ENCODE measurements around the gene PRDM16. TPM values are rescaled to one million over a fixed set of nuclear protein-coding genes. Genes with fewer than 3 reads are reported as not detected.
A peak's percentile ranks its signal among the peaks of the same experiment; 100 is the strongest.

The PRDM16 gene
- total RNA-seq, 1 donor from 2014 or later, result 5.6 TPM

DNA sequence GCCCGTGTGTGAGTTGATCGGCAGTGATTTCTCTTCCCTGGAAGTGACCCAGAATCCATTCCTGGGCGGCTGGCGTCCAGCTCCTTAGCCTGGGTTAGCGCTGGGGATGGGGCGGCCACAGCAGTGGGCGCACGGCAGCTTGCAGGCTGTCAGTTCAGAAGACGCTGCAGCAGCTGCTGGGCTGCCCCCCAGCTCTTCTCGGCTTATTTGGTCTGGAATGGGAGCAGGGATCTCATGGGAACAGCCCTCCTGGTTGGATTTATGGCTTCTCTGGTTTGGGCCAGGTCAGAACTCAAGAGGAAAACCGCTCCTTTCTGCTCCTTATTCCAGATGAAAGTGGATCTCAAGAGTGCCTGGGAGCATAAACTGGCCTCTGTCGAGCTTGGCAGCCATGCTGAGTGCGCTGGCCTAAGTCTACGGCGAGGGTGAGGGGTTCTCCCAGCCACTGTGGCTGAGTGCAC, 148.2 kb downstream of the PRDM16 start:
- no peak for TF ChIP-seq CTCF (IDR thresholded peaks at IDR 0.05; ENCODE audit: insufficient read depth, low read length, poor library complexity, severe bottlenecking)
- Histone ChIP-seq H3K27me3 (ENCODE audit: control insufficient read depth, insufficient read depth, low read length) (peaks cover 51% of the 10 kb centered on the region), H3K36me3 (ENCODE audit: control insufficient read depth, insufficient read depth, low read length) (no peaks in the 10 kb centered on the region), H3K4me3 (ENCODE audit: low read depth, low read length) (no peak overlapping the region)
- no peak for DNase-seq (ENCODE audit: low read depth)

- H3K36me3 ChIP-seq (ENCODE audit: control insufficient read depth, insufficient read depth, low read length), result no peaks in the 10 kb centered on the region
- DNase-seq (ENCODE audit: low read depth), result no peak
- H3K27me3 ChIP-seq (ENCODE audit: control insufficient read depth, insufficient read depth, low read length), result peaks cover 54% of the 10 kb centered on the region
- H3K4me3 ChIP-seq (ENCODE audit: low read depth, low read length), result no peak overlapping the region
- TF ChIP-seq CTCF (IDR thresholded peaks at IDR 0.05; ENCODE audit: insufficient read depth, low read length, poor library complexity, severe bottlenecking), result no peak
Observed at GRCh38 chr1:3217979-3218679, 149.1 kb downstream of the PRDM16 start.

DNA sequence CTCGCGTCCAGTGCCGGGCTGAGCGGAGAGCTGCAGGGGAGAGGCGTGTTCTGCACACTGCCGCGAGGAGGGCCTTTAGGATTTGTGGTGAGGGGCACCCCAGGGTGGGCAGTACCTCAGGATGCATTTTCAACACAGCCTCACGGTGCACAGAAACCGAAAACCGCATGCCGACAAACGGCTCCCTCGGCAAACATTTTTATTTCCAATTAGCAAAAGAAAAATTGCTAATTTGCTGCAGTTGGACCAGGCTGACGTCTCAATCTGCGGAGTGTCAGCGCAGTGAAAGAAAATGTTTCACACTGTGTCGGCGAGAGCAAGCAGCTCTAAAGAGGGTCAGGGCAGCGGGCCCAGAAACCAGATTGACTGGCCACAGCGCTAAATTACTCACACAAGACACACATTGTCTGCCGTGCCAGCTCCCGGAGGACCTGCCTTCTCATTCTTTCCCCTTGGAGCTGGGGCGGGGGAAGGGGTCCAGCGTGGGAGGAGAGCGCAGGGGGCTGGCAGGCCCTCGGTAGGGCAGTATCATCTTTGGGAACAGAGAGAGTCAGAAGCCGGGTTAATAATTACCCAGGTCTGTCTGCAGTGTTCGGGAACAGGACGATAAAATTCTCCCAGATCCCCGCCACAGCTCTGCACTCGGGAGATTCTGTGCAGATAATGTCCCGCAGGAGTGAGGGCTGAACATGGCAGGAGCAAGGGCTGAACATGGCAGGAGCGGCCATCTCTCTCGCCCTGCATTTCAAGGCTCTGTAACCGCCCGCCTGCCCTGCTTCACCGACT, 150.2 kb downstream of the PRDM16 start:
- Histone ChIP-seq H3K27me3 (ENCODE audit: control insufficient read depth, insufficient read depth, low read length) (peaks cover 50% of the 10 kb centered on the region), H3K36me3 (ENCODE audit: control insufficient read depth, insufficient read depth, low read length) (no peaks in the 10 kb centered on the region), H3K4me3 (ENCODE audit: low read depth, low read length) (no peak overlapping the region)
- no peak for TF ChIP-seq CTCF (IDR thresholded peaks at IDR 0.05; ENCODE audit: insufficient read depth, low read length, poor library complexity, severe bottlenecking)
- DNase-seq (ENCODE audit: low read depth), result peak; percentile 28

GRCh38 chr1:3219791-3220467, 150.9 kb downstream of the PRDM16 start:
- no peak for TF ChIP-seq CTCF (IDR thresholded peaks at IDR 0.05; ENCODE audit: insufficient read depth, low read length, poor library complexity, severe bottlenecking)
- Histone ChIP-seq H3K4me3 (ENCODE audit: low read depth, low read length) (no peak overlapping the region), H3K36me3 (ENCODE audit: control insufficient read depth, insufficient read depth, low read length) (no peaks in the 10 kb centered on the region), H3K27me3 (ENCODE audit: control insufficient read depth, insufficient read depth, low read length) (peaks cover 46% of the 10 kb centered on the region)
- no peak for DNase-seq (ENCODE audit: low read depth)

DNA sequence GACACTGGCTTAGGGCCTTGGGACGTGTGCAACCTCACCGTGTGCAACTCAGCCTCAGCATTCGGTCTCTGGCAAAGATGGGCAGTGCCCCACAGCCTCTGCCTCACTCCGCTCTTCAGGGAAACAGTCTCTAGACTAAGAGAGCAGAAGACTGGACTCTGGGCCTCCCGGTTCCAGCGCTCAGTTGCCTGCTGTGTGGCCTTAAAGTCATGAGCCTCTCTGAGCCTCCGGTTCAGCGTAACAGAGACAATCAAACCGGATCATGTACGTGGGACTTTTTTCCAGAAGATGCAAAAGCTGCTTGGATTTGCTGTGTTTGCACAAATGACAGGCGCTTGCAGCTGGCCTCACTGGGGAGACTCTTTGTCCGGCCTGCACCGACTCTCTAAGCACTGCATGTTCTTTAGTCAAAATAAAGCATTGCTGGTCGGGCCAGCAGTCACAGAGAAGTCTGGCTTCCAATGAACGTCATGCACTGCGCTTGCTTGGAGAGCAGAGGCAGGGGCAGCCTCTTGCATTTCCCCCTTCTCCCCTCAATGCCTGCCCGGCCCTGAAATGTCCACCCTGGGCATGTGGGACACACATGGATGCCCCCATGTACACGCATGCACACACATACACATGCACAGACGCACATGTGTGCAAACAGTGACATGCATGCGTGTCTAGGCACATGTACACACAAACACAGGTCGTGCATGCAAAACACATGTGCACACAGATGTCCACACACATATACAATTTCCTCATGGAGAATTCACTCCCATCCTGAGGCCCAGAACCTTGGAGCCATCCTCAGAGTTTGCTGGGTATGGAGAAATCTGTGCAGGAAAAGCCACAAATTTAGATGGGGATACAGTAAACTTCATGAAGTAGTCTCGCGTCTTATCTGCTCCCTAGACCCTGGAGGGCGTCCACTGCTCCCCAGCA, 152.4 kb downstream of the PRDM16 start:
- no peak for TF ChIP-seq CTCF (IDR thresholded peaks at IDR 0.05; ENCODE audit: insufficient read depth, low read length, poor library complexity, severe bottlenecking)
- H3K4me3 ChIP-seq (ENCODE audit: low read depth, low read length), result no peak overlapping the region
- H3K27me3 ChIP-seq (ENCODE audit: control insufficient read depth, insufficient read depth, low read length), result peaks cover 48% of the 10 kb centered on the region

More for the DNA sequence above, 152.4 kb downstream of the PRDM16 start:
- H3K36me3 ChIP-seq (ENCODE audit: control insufficient read depth, insufficient read depth, low read length), result no peaks in the 10 kb centered on the region
- no peak for DNase-seq (ENCODE audit: low read depth)

Measured in kidney epithelial cell (primary cell).